ENCODE results near the gene DNAJC18.
A peak's percentile ranks its signal among the peaks of the same experiment; 100 is the strongest.

DNAJC18 gene

GRCh38 chr5:139393497-139394122, 45.7 kb downstream of the DNAJC18 start:
- no peak for DNase-seq
- H3K4ac ChIP-seq (ENCODE audit: low read depth, low read length) = no peak overlapping the region
- peak overlapping the region; percentile 70 for H3K56ac ChIP-seq (ENCODE audit: low read length)
- peaks cover 8% of the 10 kb centered on the region for H3K4me1 ChIP-seq (ENCODE audit: control insufficient read depth, low read depth, low read length)
- peaks cover 3% of the 10 kb centered on the region for H3K27me3 ChIP-seq (ENCODE audit: insufficient read depth, low read length, poor library complexity)
- H3K18ac ChIP-seq (ENCODE audit: low read length) = peak overlapping the region; percentile 25
- WGBS (ENCODE audit: extremely low coverage, insufficient coverage, low lambda C conversion rate) = no CpG with 5 or more reads among the region's 49 CpGs
- H3K4me2 ChIP-seq (ENCODE audit: low read length) = peak overlapping the region; percentile 16
- H3K23ac ChIP-seq (ENCODE audit: low read length) = no peak overlapping the region
- no peaks in the 10 kb centered on the region for H3K79me1 ChIP-seq (ENCODE audit: low read length)
- no peaks in the 10 kb centered on the region for H3K79me2 ChIP-seq (ENCODE audit: control insufficient read depth, insufficient read depth, low read length)
- no peak overlapping the region for H2AK5ac ChIP-seq (ENCODE audit: low read length)
- H3K4me3 ChIP-seq (ENCODE audit: low read length) = peak overlapping the region; percentile 22
- H3K9ac ChIP-seq (ENCODE audit: low read length) = peak overlapping the region; percentile 81
- no peak overlapping the region for H3K27ac ChIP-seq (ENCODE audit: low read depth, low read length)
- H2BK15ac ChIP-seq (replicated peaks; ENCODE audit: low read depth) = no peak overlapping the region
- no peak overlapping the region for H2BK5ac ChIP-seq (ENCODE audit: low read length)
- H3K36me3 ChIP-seq (ENCODE audit: control insufficient read depth, insufficient read depth, low read length) = no peaks in the 10 kb centered on the region
- H4K5ac ChIP-seq (ENCODE audit: low read length) = no peak overlapping the region
- H2BK120ac ChIP-seq (ENCODE audit: low read depth, low read length) = no peak overlapping the region
- no peak overlapping the region for H4K8ac ChIP-seq (ENCODE audit: low read depth, low read length)

- no peak overlapping the region for H2BK5ac ChIP-seq (ENCODE audit: low read length)
- no peak overlapping the region for H3K27ac ChIP-seq (ENCODE audit: low read depth, low read length)
- peaks cover 8% of the 10 kb centered on the region for H3K4me1 ChIP-seq (ENCODE audit: control insufficient read depth, low read depth, low read length)
- peak overlapping the region; percentile 70 for H3K56ac ChIP-seq (ENCODE audit: low read length)
- H4K8ac ChIP-seq (ENCODE audit: low read depth, low read length) = no peak overlapping the region
- no peak overlapping the region for H4K5ac ChIP-seq (ENCODE audit: low read length)
- DNase-seq = peak; percentile 91
- no CpG with 5 or more reads among the region's 77 CpGs for WGBS (ENCODE audit: extremely low coverage, insufficient coverage, low lambda C conversion rate)
- H3K9ac ChIP-seq (ENCODE audit: low read length) = peak overlapping the region; percentile 81
- peak overlapping the region; percentile 48 for H3K4me2 ChIP-seq (ENCODE audit: low read length)
- no peak overlapping the region for H2BK120ac ChIP-seq (ENCODE audit: low read depth, low read length)
- no peak overlapping the region for H2BK15ac ChIP-seq (replicated peaks; ENCODE audit: low read depth)
- no peak overlapping the region for H3K4ac ChIP-seq (ENCODE audit: low read depth, low read length)
- H3K79me1 ChIP-seq (ENCODE audit: low read length) = no peaks in the 10 kb centered on the region
- H3K4me3 ChIP-seq (ENCODE audit: low read length) = peak overlapping the region; percentile 22
- no peak overlapping the region for H3K23ac ChIP-seq (ENCODE audit: low read length)
- H3K36me3 ChIP-seq (ENCODE audit: control insufficient read depth, insufficient read depth, low read length) = no peaks in the 10 kb centered on the region
- H2AK5ac ChIP-seq (ENCODE audit: low read length) = no peak overlapping the region
- H3K18ac ChIP-seq (ENCODE audit: low read length) = peak overlapping the region; percentile 21
- H3K27me3 ChIP-seq (ENCODE audit: insufficient read depth, low read length, poor library complexity) = peaks cover 3% of the 10 kb centered on the region
- no peaks in the 10 kb centered on the region for H3K79me2 ChIP-seq (ENCODE audit: control insufficient read depth, insufficient read depth, low read length)
These were observed 46.4 kb downstream of the DNAJC18 start for GRCh38 chr5:139392678-139393496.

- peak overlapping the region; percentile 48 for H3K4me2 ChIP-seq (ENCODE audit: low read length)
- no peak overlapping the region for H2BK15ac ChIP-seq (replicated peaks; ENCODE audit: low read depth)
- WGBS (ENCODE audit: extremely low coverage, insufficient coverage, low lambda C conversion rate) = no CpG with 5 or more reads among the region's 36 CpGs
- H2BK5ac ChIP-seq (ENCODE audit: low read length) = no peak overlapping the region
- no peak overlapping the region for H4K8ac ChIP-seq (ENCODE audit: low read depth, low read length)
- H4K5ac ChIP-seq (ENCODE audit: low read length) = no peak overlapping the region
- no peak overlapping the region for H2AK5ac ChIP-seq (ENCODE audit: low read length)
- H3K79me2 ChIP-seq (ENCODE audit: control insufficient read depth, insufficient read depth, low read length) = no peaks in the 10 kb centered on the region
- peaks cover 3% of the 10 kb centered on the region for H3K27me3 ChIP-seq (ENCODE audit: insufficient read depth, low read length, poor library complexity)
- no peak for DNase-seq
- H3K18ac ChIP-seq (ENCODE audit: low read length) = no peak overlapping the region
- peak overlapping the region; percentile 60 for H3K9ac ChIP-seq (ENCODE audit: low read length)
- no peak overlapping the region for H3K4me3 ChIP-seq (ENCODE audit: low read length)
- H3K4ac ChIP-seq (ENCODE audit: low read depth, low read length) = peak overlapping the region; percentile 46
- no peaks in the 10 kb centered on the region for H3K36me3 ChIP-seq (ENCODE audit: control insufficient read depth, insufficient read depth, low read length)
- H3K79me1 ChIP-seq (ENCODE audit: low read length) = no peaks in the 10 kb centered on the region
- H3K56ac ChIP-seq (ENCODE audit: low read length) = peak overlapping the region; percentile 70
- H2BK120ac ChIP-seq (ENCODE audit: low read depth, low read length) = no peak overlapping the region
- peaks cover 8% of the 10 kb centered on the region for H3K4me1 ChIP-seq (ENCODE audit: control insufficient read depth, low read depth, low read length)
- no peak overlapping the region for H3K23ac ChIP-seq (ENCODE audit: low read length)
- H3K27ac ChIP-seq (ENCODE audit: low read depth, low read length) = no peak overlapping the region
These were observed 47.0 kb downstream of the DNAJC18 start for GRCh38 chr5:139392324-139392677.

GRCh38 chr5:139391570-139392323, 47.6 kb downstream of the DNAJC18 start:
- H2AK5ac ChIP-seq (ENCODE audit: low read length) = no peak overlapping the region
- H3K9ac ChIP-seq (ENCODE audit: low read length) = peak overlapping the region; percentile 60
- H4K5ac ChIP-seq (ENCODE audit: low read length) = no peak overlapping the region
- H3K79me2 ChIP-seq (ENCODE audit: control insufficient read depth, insufficient read depth, low read length) = no peaks in the 10 kb centered on the region
- H3K4ac ChIP-seq (ENCODE audit: low read depth, low read length) = no peak overlapping the region
- peak overlapping the region; percentile 48 for H3K4me2 ChIP-seq (ENCODE audit: low read length)
- peaks cover 3% of the 10 kb centered on the region for H3K27me3 ChIP-seq (ENCODE audit: insufficient read depth, low read length, poor library complexity)
- no peak overlapping the region for H3K27ac ChIP-seq (ENCODE audit: low read depth, low read length)
- H3K56ac ChIP-seq (ENCODE audit: low read length) = peak overlapping the region; percentile 70
- H2BK120ac ChIP-seq (ENCODE audit: low read depth, low read length) = no peak overlapping the region
- no peak overlapping the region for H2BK15ac ChIP-seq (replicated peaks; ENCODE audit: low read depth)
- no peak overlapping the region for H3K4me3 ChIP-seq (ENCODE audit: low read length)
- no CpG with 5 or more reads among the region's 33 CpGs for WGBS (ENCODE audit: extremely low coverage, insufficient coverage, low lambda C conversion rate)
- H3K23ac ChIP-seq (ENCODE audit: low read length) = no peak overlapping the region
- no peak overlapping the region for H4K8ac ChIP-seq (ENCODE audit: low read depth, low read length)
- no peaks in the 10 kb centered on the region for H3K36me3 ChIP-seq (ENCODE audit: control insufficient read depth, insufficient read depth, low read length)
- no peaks in the 10 kb centered on the region for H3K79me1 ChIP-seq (ENCODE audit: low read length)
- no peak overlapping the region for H2BK5ac ChIP-seq (ENCODE audit: low read length)
- no peak overlapping the region for H3K18ac ChIP-seq (ENCODE audit: low read length)
- DNase-seq = no peak
- peaks cover 6% of the 10 kb centered on the region for H3K4me1 ChIP-seq (ENCODE audit: control insufficient read depth, low read depth, low read length)

DNA sequence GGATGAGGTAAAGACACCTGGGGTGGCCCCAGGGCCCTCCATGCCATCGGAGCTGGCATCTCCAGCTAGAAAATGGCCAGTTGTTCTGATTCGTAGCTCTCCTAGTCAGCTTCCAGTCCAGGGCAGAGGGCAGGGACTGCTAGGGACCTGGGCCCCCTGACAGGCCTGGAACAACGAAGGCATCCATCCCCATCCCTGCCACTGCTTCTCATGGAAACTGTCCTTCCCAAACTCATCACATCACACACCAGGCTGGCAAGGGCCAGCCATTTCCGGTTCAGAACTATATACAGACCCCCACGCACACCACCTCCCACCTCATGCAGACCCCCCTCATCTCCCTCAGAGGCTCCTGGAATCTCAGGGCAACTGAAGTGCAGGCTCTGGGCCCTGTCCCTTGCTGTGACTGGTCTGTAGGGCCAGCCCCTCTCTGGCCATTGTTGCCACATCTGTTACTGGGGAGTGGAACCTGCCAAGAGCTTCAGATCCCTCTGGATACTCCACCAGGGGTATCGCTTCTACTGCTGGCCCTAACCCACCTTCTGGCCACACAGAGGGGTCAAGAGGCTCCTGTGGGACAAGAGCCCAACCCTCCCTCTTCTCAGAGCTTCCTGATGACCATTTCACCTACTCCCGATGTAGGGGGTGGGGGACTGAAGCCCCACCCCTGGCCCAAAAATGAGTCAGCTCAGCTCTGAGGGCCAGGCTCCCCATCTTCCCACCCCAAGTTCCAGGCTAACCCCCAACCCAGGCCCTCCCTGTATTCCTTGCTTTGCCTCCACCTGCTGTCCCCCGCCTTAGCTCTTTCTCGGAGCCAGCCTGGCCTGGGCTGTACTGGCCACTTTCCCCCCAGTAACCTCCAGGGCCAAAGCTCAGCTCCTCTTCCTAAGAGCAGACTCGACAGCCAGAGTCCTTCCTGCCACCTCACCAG, 48.4 kb downstream of the DNAJC18 start:
- H3K36me3 ChIP-seq (ENCODE audit: control insufficient read depth, insufficient read depth, low read length) = no peaks in the 10 kb centered on the region
- no peak overlapping the region for H3K9ac ChIP-seq (ENCODE audit: low read length)
- H3K4me3 ChIP-seq (ENCODE audit: low read length) = no peak overlapping the region
- H3K18ac ChIP-seq (ENCODE audit: low read length) = no peak overlapping the region
- H3K79me1 ChIP-seq (ENCODE audit: low read length) = no peaks in the 10 kb centered on the region
- no peak overlapping the region for H2BK120ac ChIP-seq (ENCODE audit: low read depth, low read length)
- peaks cover 3% of the 10 kb centered on the region for H3K27me3 ChIP-seq (ENCODE audit: insufficient read depth, low read length, poor library complexity)
- H4K5ac ChIP-seq (ENCODE audit: low read length) = no peak overlapping the region
- H4K8ac ChIP-seq (ENCODE audit: low read depth, low read length) = no peak overlapping the region
- H3K4me1 ChIP-seq (ENCODE audit: control insufficient read depth, low read depth, low read length) = peaks cover 4% of the 10 kb centered on the region
- H2BK5ac ChIP-seq (ENCODE audit: low read length) = no peak overlapping the region
- H3K56ac ChIP-seq (ENCODE audit: low read length) = peak overlapping the region; percentile 19
- H3K79me2 ChIP-seq (ENCODE audit: control insufficient read depth, insufficient read depth, low read length) = no peaks in the 10 kb centered on the region
- no peak for DNase-seq
- H2BK15ac ChIP-seq (replicated peaks; ENCODE audit: low read depth) = no peak overlapping the region
- WGBS (ENCODE audit: extremely low coverage, insufficient coverage, low lambda C conversion rate) = no CpG with 5 or more reads among the region's 10 CpGs
- H3K23ac ChIP-seq (ENCODE audit: low read length) = no peak overlapping the region
- no peak overlapping the region for H3K4me2 ChIP-seq (ENCODE audit: low read length)
- H3K4ac ChIP-seq (ENCODE audit: low read depth, low read length) = no peak overlapping the region
- no peak overlapping the region for H2AK5ac ChIP-seq (ENCODE audit: low read length)
- no peak overlapping the region for H3K27ac ChIP-seq (ENCODE audit: low read depth, low read length)
